HG02571 (cell line): ENCODE results near the gene TNFAIP2.

ENCODE experiments used
- ATAC-seq: cut with Tn5 transposase; IDR thresholded peaks from one replicate; pipeline ENCODE4 v1.9.1; 2021; ENCODE audit warnings: mild to moderate bottlenecking, moderate library complexity; ENCODE audit not compliant: unreplicated experiment

Gene TNFAIP2

GRCh38 chr14:103121121-103121845 is 2.0 kb upstream of the TNFAIP2 start:
- no peak for ATAC-seq

DNA sequence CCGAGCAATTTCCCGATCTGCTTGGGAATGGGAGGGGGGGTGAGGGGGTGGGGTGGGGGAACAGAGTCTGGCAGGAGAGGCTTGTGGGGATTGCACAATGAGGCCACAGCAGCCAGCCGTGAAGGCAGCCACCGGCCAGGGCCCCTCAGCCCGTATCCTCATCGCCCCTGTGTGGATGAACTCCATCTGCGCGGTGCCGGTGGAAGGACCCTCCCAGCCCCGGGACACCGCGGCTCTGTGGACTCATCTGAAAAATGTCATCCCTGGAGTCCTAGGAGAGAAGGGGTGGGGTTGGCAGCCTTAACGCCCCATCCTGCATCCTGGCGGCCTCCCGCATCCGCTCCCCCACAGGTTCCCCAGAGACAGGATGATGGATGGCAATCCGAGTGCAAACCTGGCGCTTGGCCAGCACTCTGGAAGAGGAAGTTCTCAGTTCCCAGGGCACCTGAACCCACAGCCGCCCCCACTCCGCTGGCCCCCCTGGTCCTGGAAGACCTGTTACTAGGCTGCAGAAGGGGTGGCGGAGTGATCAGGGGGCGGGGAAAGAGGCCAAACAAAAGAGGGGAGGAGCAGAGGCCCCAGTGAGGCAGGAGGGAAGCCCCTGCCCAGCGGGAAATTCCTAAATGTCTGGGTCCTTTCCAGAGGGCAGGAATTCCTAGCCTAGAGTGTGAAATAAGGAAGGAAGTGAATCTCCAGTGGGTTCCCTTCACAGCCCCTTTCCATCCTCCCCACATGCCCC is 1.2 kb upstream of the TNFAIP2 start:
- ATAC-seq = no peak

- no peak for ATAC-seq
Measured at GRCh38 chr14:103122585-103122946, 695 bp upstream of the TNFAIP2 start.

- no peak for ATAC-seq
Measured at GRCh38 chr14:103123634-103124500, 606 bp downstream of the TNFAIP2 start.

- ATAC-seq = no peak
Measured at GRCh38 chr14:103124501-103125001, 1.3 kb downstream of the TNFAIP2 start.

- ATAC-seq = no peak
Measured at GRCh38 chr14:103125098-103126070, 2.1 kb downstream of the TNFAIP2 start.

GRCh38 chr14:103126088-103126872 is 3.0 kb downstream of the TNFAIP2 start:
- no peak for ATAC-seq

- ATAC-seq = no peak
Measured at GRCh38 chr14:103126873-103127304, 3.6 kb downstream of the TNFAIP2 start.

DNA sequence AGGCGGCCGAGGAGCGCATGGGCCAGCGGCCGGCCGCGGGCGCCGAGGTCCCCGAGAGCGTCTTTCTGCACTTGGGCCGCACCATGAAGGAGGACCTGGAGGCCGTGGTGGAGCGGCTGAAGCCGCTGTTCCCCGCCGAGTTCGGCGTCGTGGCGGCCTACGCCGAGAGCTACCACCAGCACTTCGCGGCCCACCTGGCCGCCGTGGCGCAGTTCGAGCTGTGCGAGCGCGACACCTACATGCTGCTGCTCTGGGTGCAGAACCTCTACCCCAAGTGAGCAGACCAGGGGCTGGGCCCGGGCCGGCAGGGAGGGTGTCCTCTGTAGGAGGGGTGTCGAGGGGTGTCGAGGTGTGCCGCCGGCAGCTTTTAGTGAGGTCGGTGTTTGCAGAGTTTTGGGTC is 4.1 kb downstream of the TNFAIP2 start:
- ATAC-seq = no peak

DNA sequence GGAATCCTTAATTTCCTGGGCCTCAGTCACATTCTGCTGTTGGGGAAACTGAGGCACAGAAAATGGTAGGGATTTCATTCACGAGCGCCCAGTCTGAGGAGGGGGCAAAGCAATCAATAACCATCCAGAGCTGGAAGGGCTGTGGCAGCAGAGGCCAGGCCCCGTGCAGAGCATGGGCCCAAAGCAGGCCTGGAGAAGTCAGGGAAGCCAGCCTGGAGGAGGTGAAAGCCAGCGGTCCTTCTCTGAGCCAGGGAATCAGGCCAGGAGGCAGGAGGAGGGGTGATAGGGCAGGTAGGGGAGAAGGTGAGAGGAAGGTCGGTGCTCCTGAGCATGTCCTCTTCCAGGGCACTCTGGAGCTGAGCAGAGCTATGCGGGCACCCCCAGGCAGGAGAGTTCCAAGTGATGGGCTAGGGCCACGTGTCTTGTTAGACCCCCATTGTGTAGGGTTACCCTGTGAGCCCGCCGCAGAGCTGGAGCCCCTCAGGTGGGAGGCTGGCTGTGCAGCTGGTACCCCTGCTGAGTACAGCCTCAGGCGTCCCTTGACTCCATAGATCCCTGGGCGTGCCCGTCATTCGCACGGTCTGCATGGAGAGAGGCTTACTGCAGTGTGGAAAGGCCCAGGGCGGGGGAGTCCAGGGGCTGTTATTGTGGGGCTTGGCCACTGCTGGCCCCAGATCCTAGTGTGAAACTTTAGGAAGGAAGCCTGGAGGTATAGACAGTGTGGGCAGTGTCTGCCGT is 4.8 kb downstream of the TNFAIP2 start:
- no peak for ATAC-seq

DNA sequence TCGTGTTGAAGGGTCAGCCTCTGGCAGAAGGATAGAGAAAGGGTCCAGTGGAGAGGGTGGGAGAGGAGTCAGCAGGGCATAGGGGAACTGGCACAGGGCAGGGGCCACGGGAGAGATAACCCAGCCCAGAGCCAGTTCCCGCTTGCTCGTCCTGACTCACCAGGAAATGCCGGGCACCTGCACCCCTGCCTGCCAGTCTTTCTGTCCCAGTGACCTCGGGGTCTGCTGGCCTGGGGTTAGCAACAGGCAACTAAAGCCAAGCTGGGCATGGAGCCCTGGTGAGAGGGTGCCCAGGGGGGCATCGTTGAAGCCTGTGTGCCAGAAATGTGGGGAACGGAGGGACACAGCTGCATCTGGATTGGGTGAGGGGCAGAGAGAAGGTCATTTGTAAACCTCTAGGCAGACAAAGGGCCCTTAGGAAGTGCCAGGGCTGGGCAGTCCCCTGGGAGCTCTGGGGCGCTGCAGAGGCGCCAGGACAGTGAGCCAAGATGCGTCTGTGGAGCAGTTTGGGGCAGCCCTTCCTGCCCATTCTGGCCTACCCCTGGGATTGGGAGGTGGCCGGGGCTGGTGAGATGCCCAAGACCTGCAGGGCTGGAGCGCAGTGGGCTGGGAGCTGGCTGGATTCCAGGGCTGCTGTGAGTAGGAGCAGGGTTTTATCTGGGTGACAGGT is 5.5 kb downstream of the TNFAIP2 start:
- no peak for ATAC-seq

GRCh38 chr14:103129301-103130016 is 6.2 kb downstream of the TNFAIP2 start:
- ATAC-seq = no peak

DNA sequence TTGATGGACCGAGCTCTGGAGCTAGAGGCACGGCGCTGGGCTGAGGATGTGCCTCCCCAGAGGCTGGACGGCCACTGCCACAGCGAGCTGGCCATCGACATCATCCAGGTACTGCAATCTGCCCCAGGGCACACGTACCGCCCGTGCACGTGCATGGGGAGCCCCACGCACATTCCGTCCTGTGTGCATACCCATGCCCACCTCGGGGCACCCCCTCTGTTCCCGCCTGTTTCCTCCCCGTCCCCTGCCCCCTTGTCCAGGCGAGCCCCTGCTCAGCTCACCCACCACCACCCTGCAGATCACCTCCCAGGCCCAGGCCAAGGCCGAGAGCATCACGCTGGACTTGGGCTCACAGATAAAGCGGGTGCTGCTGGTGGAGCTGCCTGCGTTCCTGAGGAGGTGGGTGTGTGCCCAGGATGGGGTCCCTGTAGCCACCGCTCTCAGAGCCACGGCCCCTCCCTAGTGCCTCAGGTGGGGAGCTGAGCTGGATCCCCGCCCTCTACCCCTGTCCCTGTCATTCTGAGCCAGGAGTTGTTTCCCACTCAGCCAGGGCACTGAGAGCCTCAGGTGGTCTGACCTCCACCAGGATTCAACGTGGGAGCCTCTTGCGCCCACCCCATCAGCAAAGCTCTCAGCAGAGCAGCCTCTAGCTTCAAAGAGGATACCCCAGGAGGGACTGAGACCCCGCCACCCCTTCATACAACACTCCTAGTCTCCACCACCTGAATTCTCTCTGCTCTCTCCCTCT is 6.9 kb downstream of the TNFAIP2 start:
- ATAC-seq = no peak

GRCh38 chr14:103130965-103131364 is 7.7 kb downstream of the TNFAIP2 start:
- ATAC-seq = no peak

GRCh38 chr14:103131580-103131979 is 8.3 kb downstream of the TNFAIP2 start:
- ATAC-seq = no peak

DNA sequence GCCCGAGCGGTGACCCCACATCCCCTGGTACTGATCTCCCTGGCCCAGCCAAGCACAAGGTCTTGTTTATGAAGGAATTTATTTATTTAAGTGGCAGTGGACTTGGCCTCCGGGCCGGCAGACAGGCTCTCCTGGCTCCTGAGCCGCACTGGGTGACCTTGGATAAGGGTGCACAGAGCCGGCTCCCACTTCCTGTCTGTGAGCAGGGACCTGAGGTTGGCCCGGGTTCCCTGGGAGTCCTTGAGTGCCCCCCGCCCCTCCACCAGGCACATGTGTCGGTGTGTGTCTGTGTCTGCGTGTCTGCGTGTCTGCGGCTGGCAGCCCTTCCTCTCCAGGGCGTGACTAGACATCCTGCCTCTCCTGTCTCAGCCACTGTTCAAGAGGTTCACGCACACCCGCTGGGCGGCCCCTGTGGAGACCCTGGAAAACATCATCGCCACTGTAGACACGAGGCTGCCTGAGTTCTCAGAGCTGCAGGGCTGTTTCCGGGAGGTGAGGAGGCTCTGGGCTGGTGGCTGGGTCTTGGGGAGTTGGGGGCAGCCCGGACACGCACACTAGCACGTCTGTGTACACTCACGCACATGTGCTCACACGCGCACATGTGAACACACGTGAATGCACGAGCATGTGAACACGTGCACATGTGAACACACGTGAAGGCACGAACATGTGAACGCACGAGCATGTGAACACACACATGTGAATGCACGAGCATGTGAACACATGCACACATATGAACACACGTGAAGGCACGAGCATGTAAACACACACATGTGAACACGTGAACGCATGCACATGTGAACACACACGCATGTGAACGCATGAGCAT is 9.3 kb downstream of the TNFAIP2 start:
- ATAC-seq = no peak
